ENCODE results near the gene PLEKHG4.

GRCh38 chr16:67265834-67266233 lies 13.5 kb upstream of the PLEKHG4 start:
- TF ChIP-seq CTCF (conservative IDR thresholded peaks at IDR 0.05 in 1 of 2, IDR thresholded peaks at IDR 0.05 in 1 of 2; ENCODE audit: low read depth in 1 of 2, low read length in 2 of 2), result no peak
- no peak for TF ChIP-seq EZH2 (IDR thresholded peaks at IDR 0.05; ENCODE audit: low read length, missing control alignments)
